Measurements from ENCODE around the gene SLC8A1. TPM values are rescaled to one million over a fixed set of nuclear protein-coding genes. Genes with fewer than 3 reads are reported as not detected.

SLC8A1 gene
- total RNA-seq, 1 experiment from 2014 or later: 1.7 TPM

GRCh38 chr2:40311026-40311425 is 140.9 kb downstream of the SLC8A1 start:
- Histone ChIP-seq H3T11ph (ENCODE audit: low read length) (no peak overlapping the region), H3K18ac (ENCODE audit: insufficient read length, low read depth, low read length) (no peak overlapping the region), H4K20me1 (ENCODE audit: control insufficient read depth, insufficient read depth, insufficient read length) (no peaks in the 10 kb centered on the region), H2BK15ac (ENCODE audit: low read depth, low read length) (no peak overlapping the region), H3K23me2 (ENCODE audit: insufficient read length, low read depth, low read length, poor library complexity, severe bottlenecking) (no peaks in the 10 kb centered on the region), H2BK5ac (ENCODE audit: insufficient read length, low read length) (no peak overlapping the region), H4K5ac (ENCODE audit: insufficient read length, low read depth, low read length) (no peak overlapping the region), H3K27me3 (ENCODE audit: insufficient read depth, low read length) (no peaks in the 10 kb centered on the region), H4K8ac (replicated peaks; ENCODE audit: insufficient read length, low read depth, low read length) (no peak overlapping the region), H3K56ac (ENCODE audit: insufficient read length, low read depth, low read length) (no peak overlapping the region), H2AFZ (ENCODE audit: low read length) (no peak overlapping the region), H3K4me2 (ENCODE audit: insufficient read depth, insufficient read length, low read length) (no peak overlapping the region), H3K9ac (ENCODE audit: extremely low read depth, insufficient read length, low read length) (no peak overlapping the region), H3K79me2 (ENCODE audit: insufficient read depth, low read length) (no peaks in the 10 kb centered on the region), H4K91ac (ENCODE audit: insufficient read length, low read depth, low read length) (no peak overlapping the region), H3K4me1 (ENCODE audit: insufficient read depth, low read length) (no peaks in the 10 kb centered on the region), H3K4ac (ENCODE audit: low read depth, low read length) (no peak overlapping the region), H3K23ac (ENCODE audit: insufficient read length, low read depth, low read length) (no peak overlapping the region), H3K14ac (ENCODE audit: insufficient read depth, low read length) (no peak overlapping the region), H3K79me1 (ENCODE audit: insufficient read depth, low read depth, low read length, poor library complexity, severe bottlenecking) (no peaks in the 10 kb centered on the region), H2BK20ac (ENCODE audit: low read depth, low read length, poor library complexity, severe bottlenecking) (no peak overlapping the region), H3K9me3 (ENCODE audit: control insufficient read depth, low read depth, low read length) (no peaks in the 10 kb centered on the region), H2BK120ac (ENCODE audit: low read depth, low read length, poor library complexity, severe bottlenecking) (no peak overlapping the region), H2BK12ac (ENCODE audit: insufficient read length, low read depth, low read length) (no peak overlapping the region), H3K27ac (ENCODE audit: insufficient read length, low read depth, low read length) (no peak overlapping the region), H2AK5ac (ENCODE audit: insufficient read length, low read length) (no peak overlapping the region)
- Mint-ChIP-seq H3K4me1 (no peaks in the 10 kb centered on the region), H3K27me3 (ENCODE audit: low read depth) (no peaks in the 10 kb centered on the region), H3K36me3 (ENCODE audit: insufficient read depth in 1 of 3, low read depth in 3 of 3) (peaks cover 2 to 10% (median 2%) of the 10 kb centered on the region in 3 experiments; a peak in 4 of 7 replicates), H3K27ac (no peak overlapping the region), H3K4me3 (no peak overlapping the region), H3K9me3 (peaks cover 8 to 18% of the 10 kb centered on the region in 2 experiments; a peak in 4 of 5 replicates)
- WGBS (ENCODE audit: extremely low coverage, insufficient read length, low lambda C conversion rate): no CpG with 5 or more reads among the region's 2 CpGs
- TF ChIP-seq, protein P1, sequence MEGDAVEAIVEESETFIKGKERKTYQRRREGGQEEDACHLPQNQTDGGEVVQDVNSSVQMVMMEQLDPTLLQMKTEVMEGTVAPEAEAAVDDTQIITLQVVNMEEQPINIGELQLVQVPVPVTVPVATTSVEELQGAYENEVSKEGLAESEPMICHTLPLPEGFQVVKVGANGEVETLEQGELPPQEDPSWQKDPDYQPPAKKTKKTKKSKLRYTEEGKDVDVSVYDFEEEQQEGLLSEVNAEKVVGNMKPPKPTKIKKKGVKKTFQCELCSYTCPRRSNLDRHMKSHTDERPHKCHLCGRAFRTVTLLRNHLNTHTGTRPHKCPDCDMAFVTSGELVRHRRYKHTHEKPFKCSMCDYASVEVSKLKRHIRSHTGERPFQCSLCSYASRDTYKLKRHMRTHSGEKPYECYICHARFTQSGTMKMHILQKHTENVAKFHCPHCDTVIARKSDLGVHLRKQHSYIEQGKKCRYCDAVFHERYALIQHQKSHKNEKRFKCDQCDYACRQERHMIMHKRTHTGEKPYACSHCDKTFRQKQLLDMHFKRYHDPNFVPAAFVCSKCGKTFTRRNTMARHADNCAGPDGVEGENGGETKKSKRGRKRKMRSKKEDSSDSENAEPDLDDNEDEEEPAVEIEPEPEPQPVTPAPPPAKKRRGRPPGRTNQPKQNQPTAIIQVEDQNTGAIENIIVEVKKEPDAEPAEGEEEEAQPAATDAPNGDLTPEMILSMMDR (conservative IDR thresholded peaks at IDR 0.05): no peak
- DNase-seq: no peak

Measured in H9 (cell line).